GM15510 (cell line): ENCODE data around the gene ELOVL3.

Source experiments
- POLR2A ChIP-seq: IDR thresholded peaks from 3 replicates; pipeline ENCODE4 v1.6.1; 2011; ENCODE audit warnings: borderline replicate concordance; ENCODE audit not compliant: insufficient read length; ENCODE audit errors: extremely low read depth

ELOVL3 gene

DNA sequence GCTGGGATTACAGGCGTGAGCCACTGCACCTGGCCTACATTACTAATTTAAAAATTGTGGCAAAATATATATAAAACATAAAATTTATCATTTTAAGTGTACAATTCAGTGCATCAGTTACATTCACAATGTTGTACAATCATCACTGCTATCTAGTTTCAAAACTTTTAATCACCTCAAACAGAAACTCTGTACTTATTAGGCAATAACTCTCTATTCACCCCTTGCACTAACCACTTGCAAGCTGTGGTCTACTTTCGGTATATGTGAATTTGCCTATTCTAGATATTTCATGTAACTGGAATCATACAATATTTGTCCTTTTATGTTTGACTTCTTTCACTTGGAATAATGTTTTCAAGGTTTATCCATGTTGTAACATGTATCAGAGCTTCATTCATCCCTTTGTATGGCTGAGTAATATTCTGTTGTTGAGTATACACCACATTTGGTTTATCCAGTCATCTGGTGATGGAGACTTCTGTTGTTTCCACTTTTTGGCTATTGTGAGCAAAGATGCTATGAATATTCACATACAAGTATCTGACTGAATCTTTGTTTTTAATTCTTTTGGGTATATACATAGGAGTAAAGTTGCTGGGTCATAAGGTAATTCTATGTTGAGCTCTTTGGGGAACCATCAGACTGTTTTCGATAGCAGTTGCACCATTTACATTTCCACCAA lies 14.3 kb upstream of the ELOVL3 start:
- no peak for TF ChIP-seq POLR2A

DNA sequence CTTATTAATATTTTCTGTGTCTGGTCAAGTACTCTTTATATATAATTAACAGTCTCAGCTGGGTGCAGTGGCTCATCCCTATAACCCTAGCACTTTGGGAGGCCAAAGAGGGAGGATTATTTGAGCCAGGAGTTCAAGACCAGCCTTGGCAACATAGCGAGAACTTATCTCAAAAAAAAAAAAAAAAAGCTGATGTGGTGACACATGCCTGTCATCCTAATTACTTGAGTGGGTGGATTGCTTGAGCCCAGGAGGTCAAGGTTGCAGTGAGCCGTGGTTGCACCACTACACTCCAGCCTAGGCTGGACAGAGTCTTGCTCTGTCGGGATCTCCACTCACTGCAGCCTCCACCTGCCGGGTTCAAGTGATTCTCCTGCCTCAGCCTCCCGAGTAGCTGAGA lies 6.7 kb upstream of the ELOVL3 start:
- no peak for TF ChIP-seq POLR2A

DNA sequence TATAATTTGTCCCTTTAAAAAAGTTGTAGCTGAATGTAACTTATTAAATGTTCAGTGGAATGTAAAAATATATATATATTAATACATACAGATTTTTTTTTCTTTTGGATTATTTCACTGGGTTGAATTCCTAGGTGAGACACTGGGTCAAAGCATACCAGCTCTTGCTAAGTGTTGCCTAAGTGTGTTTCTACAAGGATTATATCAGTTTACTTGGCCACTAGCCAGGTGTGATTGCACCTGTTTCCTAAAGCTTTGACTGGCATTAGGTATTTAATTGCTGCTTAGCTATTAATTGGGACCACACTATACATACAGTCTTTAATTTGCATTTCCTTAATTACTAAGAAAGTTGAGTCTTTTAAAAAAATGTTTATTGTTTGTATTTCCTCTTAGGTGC lies 5.5 kb upstream of the ELOVL3 start:
- no peak for TF ChIP-seq POLR2A

DNA sequence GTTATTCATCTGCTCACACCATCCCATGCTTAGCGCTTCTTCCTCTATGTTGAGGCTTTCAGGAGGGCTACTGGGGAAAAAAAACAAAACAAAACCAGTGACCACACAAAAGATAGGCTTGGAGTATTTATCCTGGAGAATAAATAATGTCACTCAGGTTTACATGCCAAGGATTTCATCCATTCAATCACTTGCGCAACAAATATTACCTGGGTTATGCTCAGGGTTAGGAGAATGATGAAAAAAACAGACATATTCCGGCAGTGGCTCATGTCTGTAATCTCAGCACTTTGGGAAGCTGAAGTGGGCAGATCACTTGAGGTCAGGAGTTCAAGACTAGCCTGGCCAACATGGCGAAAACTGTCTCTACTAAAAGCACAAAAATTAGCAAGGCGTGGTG lies 3.3 kb upstream of the ELOVL3 start:
- no peak for TF ChIP-seq POLR2A

DNA sequence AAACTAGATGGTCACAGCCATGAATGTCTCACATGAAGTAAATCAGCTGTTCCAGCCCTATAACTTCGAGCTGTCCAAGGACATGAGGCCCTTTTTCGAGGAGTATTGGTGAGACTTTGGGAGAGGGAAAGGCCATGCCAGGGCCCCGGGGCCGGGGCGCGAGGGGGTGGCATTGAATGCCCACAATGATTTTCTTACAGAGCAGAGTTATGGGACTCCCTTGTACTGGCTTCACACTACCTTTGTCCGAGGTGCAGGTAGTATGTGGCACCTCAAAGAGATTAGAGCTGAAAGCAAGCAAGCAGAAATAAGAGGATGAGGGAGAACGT lies 407 bp downstream of the ELOVL3 start:
- TF ChIP-seq POLR2A: no peak

DNA sequence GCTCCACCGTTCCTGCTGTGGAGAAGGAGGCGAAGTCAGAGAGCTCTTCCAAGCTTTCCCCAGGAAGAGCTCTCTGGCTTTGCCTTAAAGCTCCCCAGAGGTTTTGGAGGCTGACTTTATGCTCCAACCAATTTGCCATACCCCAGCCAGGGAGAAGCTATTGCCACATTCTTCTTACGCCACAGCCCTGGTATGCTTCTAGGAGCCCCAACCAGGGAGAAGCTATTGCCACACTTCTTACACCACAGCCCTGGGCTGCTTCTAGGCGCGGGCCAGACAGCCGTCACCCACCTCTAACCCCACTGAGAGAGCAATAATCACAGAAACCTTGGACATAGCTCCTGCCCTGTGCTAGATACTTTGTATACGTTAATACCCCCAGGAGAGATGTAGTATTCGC lies 951 bp downstream of the ELOVL3 start:
- TF ChIP-seq POLR2A: no peak

DNA sequence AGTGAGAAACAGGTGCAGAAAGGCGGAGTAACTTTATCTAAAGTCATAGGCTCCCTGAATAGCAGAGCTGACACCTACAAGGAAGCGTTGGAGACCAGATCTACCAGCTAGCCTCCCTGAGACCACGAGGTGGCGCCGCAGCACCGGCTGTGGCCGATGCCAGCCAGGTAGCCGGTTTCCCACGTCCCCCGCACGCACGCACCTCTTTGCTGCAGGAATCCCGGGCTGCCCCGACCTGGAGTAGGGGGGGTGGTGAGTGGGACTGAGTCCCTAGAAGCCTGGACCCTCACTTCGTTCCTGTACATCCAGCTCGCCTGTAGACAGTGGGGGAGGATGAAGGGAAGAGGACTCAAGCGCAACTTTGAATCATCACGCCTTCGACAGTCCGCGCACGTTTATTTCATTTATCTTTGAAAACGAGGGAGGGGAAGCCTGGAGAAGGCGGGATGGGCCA lies 3.7 kb downstream of the ELOVL3 start:
- TF ChIP-seq POLR2A: no peak

DNA sequence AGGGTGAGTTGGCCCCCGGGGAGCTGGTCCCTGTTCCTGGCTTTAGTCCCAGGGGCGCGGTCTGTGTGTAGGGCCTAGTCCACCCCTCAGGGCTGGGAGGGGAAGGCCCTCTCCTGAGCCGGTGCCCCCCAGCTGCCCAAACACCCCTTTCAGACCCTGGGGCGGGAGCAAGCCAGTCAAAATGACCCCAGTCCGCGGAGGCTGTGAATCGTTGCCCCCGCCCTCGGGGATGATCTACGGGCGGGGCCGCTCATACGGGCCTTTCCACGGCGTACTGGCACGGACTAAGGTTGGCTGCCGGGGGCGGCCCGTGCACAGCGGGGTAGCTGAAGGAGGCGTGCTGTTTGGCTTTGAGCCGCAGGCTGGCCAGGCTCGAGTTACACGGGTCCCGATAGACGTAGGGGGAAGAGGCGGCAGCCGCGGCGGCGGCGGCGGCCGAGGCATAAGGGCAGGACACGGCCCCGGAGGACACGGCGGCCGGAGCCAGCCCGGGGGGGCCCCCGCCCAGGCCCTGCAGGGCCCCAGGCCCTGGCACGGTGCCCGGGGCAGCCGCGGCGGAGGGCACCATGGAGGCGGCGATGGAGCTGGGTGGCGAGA lies 4.3 kb downstream of the ELOVL3 start:
- no peak for TF ChIP-seq POLR2A

DNA sequence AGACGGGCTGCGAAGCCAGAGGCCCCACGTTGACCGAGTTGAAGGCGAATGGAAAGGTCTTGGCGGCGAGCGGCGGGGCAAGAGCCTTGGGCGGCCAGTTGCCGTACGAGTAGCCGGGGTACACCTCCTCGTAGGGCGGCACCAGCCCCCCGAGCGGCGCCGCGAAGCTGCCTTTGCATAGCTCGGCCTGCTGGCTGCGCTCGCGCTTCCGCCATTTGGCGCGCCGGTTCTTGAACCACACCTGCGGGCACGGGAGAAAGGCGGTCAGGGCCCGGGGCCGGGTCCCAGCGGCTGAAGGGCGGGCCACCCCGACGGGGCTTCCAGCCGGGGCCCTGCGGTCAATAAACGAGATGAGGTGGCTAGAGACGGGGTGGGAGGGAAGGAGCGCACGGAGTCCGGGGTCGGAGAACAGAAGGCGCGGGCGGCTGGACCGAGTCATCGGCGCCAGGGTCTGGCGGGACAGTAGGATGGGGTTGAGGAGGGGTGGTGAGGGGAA lies 4.8 kb downstream of the ELOVL3 start:
- no peak for TF ChIP-seq POLR2A

DNA sequence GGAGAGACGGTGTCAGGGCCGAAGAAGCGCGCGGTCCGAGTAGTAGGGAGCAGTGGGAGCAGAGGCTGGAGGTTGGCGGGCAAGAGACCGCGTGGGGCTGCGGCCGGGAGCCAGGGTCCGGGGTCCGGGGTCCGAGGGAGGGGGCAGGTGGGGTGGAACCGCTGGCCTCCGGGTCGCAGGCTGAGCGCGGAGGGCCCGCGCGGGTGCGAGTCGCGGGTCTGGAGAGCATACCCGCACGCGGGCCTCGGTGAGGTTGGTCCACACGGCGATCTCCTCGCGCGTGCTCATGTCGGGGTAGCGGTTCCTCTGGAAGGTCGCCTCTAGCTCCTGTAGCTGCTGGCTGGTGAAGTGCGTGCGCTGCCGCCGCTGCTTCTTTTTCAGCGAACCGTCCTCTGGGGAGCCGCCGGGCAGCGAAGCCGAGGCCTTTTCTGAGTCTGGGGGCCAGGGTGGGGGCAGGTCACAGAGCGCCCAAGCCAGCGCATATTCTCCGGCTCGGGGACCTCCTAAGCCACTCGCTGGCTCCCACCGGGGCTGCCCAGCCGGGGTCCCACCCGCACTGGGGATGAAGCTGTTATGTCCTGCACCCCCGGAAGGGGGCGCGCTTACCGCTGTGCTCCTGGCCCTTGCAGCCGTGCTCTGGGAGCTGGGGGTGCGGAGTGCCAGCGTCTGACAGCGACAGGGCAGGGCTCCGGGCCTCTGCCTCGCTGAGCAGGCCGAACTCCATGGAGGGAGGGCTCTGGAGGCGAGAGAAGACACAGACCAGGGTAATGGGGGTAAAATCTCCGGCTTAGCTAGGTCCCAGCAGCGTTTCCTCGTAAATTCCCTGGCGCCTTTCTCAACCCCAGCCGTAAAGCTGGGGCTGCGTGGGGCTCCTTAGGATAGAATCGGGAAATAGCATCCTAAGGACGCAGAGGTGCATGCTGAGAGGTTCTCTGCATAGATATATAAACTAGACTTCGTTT lies 5.5 kb downstream of the ELOVL3 start:
- TF ChIP-seq POLR2A: no peak

DNA sequence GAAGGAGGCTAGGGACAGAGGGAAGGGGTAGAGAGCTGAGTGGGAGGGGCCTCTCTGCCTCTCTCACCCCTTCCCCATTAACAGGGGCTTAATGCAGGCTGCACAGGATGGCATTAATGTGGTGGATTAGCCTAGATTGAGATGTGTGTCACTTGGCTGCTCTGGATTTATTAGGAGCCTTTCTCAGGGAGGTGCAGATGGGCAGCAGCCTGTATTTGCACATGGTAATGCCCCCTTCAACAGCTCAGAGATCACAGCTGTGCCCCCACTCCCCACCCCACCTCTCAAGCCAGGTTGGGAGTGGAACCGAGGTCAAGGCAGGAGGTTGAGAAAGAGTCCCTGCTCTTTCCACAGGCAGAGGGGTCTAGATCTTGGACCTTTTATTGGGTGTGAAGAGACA lies 7.9 kb downstream of the ELOVL3 start:
- TF ChIP-seq POLR2A: no peak

DNA sequence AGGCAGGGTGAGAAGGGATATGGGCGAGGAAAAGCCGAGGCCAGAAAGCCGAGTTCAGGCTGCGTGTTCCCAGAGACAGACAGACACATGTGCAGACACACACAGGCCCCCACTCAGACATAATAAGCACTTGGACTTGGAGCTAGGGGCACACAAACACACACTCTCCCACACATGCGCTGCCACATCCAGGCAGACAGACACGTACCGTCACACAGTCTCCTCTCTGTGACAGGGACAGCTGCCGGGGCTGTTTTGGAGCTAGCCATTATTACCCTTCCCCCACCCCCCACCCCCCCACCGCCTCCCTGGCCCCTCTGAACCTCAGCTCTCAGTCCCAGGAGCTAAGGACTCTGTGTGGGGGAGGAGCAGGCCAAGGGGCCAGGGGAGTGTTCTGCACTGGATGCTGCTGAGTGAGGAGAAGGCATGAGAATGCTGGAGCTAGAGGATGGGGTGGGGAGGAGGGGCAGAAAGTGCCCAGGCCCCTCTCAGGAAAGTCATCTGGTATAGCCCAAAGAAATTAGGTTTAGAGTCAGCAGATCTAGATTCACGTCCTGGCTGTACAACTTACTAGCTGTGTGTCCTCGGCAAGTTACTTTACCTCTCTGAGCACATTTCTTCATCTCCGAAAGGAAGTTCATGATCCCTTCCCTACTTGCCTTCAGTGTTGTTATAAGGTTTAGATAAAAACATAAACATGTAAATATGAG lies 8.9 kb downstream of the ELOVL3 start:
- TF ChIP-seq POLR2A: no peak

DNA sequence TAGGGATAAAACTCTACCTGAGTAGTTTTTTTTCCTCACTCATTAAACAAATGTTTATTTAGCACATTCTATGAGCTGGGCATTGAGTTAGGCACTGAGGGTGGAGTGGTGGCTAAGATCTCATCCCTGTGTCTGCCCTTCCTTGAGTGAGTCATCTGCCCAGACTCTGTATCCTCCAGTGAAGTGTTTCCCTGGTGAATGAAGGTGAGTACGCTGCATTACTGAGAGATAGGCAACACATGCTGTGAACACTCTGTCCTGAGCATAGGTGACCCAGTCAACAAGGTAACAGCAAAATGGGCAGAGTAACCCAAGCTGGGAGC lies 9.5 kb downstream of the ELOVL3 start:
- no peak for TF ChIP-seq POLR2A

DNA sequence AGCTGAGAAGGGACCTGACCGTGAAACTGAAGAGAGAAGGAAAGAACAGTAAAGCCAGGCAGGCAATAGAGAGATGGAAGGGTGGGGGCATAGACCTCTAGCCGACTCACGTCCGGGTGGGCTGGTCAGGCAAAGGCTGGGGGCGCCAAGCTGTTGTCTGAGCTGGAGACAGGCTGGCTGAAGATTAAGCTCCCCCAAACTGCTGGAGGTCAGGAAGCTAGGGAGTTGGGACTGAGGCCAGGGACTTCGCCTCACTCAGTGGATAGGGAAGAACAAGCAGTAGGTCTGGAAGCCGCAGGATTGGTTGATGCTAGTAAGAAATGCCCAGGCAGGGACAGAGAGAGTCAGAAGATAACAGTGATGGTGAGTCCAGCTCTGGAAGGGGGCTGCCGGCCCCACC lies 9.9 kb downstream of the ELOVL3 start:
- TF ChIP-seq POLR2A: no peak

DNA sequence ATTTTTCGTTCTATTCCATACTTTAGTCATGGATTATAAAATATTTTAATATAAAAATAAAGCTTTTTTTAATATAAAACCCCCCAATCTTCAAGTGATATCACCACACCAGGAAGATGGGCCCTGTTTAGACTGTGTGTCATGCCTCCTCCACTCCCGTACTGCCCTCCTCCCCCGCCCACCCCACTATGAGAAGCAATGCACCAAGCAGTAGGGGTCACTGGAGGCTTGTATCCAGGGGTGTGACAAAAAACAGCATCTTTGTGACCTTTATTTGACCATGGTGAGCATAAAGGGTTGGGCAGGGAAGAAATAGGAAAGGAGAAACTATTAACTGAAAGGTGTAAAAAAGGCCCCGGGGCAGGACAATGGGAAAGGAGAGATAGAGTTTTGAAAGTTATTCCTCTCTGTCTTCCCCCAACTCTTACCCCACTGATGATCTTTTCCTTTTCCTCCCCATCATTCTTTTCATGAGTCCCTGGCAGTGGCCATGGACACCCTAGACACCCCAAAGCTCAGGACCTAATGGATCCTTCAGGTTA lies 11.7 kb downstream of the ELOVL3 start:
- TF ChIP-seq POLR2A: no peak
